HG03457 (cell line): ENCODE measurements around the gene RHOC.

Experiments used
- ATAC-seq: cut with Tn5 transposase; IDR thresholded peaks from one replicate; pipeline ENCODE4 v1.9.1; 2021; ENCODE audit warnings: moderate number of reproducible peaks; ENCODE audit not compliant: unreplicated experiment

The RHOC gene

GRCh38 chr1:112702420-112703261 is 4.3 kb downstream of the RHOC start:
- ATAC-seq: no peak

GRCh38 chr1:112702067-112702395 is 4.9 kb downstream of the RHOC start:
- ATAC-seq: no peak

GRCh38 chr1:112701227-112702066 is 5.5 kb downstream of the RHOC start:
- no peak for ATAC-seq

GRCh38 chr1:112700290-112701226 is 6.4 kb downstream of the RHOC start:
- no peak for ATAC-seq

GRCh38 chr1:112699425-112700144 is 7.3 kb downstream of the RHOC start:
- ATAC-seq: no peak

GRCh38 chr1:112698366-112699310 is 8.3 kb downstream of the RHOC start:
- no peak for ATAC-seq

- ATAC-seq: no peak
Measured at GRCh38 chr1:112697781-112698201, 9.1 kb downstream of the RHOC start.

GRCh38 chr1:112696578-112697314 is 10.2 kb downstream of the RHOC start:
- no peak for ATAC-seq

- ATAC-seq: no peak
Measured at GRCh38 chr1:112695276-112695675, 11.7 kb downstream of the RHOC start.

- ATAC-seq: no peak
Measured at GRCh38 chr1:112694363-112694929, 12.5 kb downstream of the RHOC start.

- no peak for ATAC-seq
Measured at GRCh38 chr1:112693821-112694220, 13.1 kb downstream of the RHOC start.

- no peak for ATAC-seq
Measured at GRCh38 chr1:112692681-112693080, 14.2 kb downstream of the RHOC start.

GRCh38 chr1:112689842-112690237 is 17.1 kb downstream of the RHOC start:
- no peak for ATAC-seq

GRCh38 chr1:112689196-112689841 is 17.6 kb downstream of the RHOC start:
- ATAC-seq: no peak

GRCh38 chr1:112688781-112689193 is 18.1 kb downstream of the RHOC start:
- ATAC-seq: no peak

- ATAC-seq: no peak
Measured at GRCh38 chr1:112687785-112688496, 19.0 kb downstream of the RHOC start.

GRCh38 chr1:112687361-112687760 is 19.6 kb downstream of the RHOC start:
- ATAC-seq: no peak
